SK-N-SH (cell line): ENCODE measurements around the gene NPC1.

ENCODE experiments used
- CHD2 ChIP-seq: fragments of 150-350 bp; IDR thresholded peaks from 2 replicates; pipeline ENCODE4 v1.6.1; 2018; ENCODE audit warnings: low read length; ENCODE audit not compliant: partially characterized antibody
- EP300 ChIP-seq, 2 experiments: IDR thresholded peaks; 2 replicates each; pipeline versions ENCODE4 v1.4.0 to v1.6.1; 2012; ENCODE audit warnings: borderline replicate concordance in 1 of 2, low read depth in 1 of 2, low read length in 1 of 2
- EZH2phosphoT487 ChIP-seq: fragments of 200-600 bp; sonication (generic); IDR thresholded peaks from 2 replicates; pipeline ENCODE4 v1.6.1; 2017; ENCODE audit warnings: low read depth, mixed run types, mild to moderate bottlenecking, antibody characterized with exemption, moderate library complexity, borderline replicate concordance
- FOXJ3 ChIP-seq: sonication (generic); formaldehyde crosslinking; IDR thresholded peaks from 2 replicates; pipeline ENCODE4 v1.5.1; 2020; ENCODE audit warnings: mild to moderate bottlenecking, missing genetic modification reagents
- MXI1 ChIP-seq: IDR thresholded peaks from 2 replicates; pipeline ENCODE4 v1.6.1; 2012; ENCODE audit warnings: mild to moderate bottlenecking, low read depth, low read length, improper control_type of control experiment
- POLR2AphosphoS5 ChIP-seq: IDR thresholded peaks from 2 replicates; pipeline ENCODE4 v1.6.1; 2012; ENCODE audit warnings: low read depth, low read length
- TEAD4 ChIP-seq: IDR thresholded peaks from 2 replicates; pipeline ENCODE4 v1.4.0; 2012; ENCODE audit warnings: mild to moderate bottlenecking, borderline replicate concordance; ENCODE audit not compliant: insufficient read depth
- TF ChIP-seq, protein P1 (sequence below): IDR thresholded peaks from 2 replicates; pipeline ENCODE4 v1.4.0; 2012; ENCODE audit warnings: low read depth, borderline replicate concordance
- TF ChIP-seq, protein P2 (sequence below): fragments of 200-600 bp; sonication (generic); IDR thresholded peaks from 2 replicates; pipeline ENCODE4 v1.6.1; 2017; ENCODE audit warnings: antibody characterized with exemption, mild to moderate bottlenecking, moderate library complexity
- TF ChIP-seq, protein P3 (sequence below): IDR thresholded peaks from 2 replicates; pipeline ENCODE4 v1.4.0; 2012; ENCODE audit warnings: low read depth, borderline replicate concordance
- TF ChIP-seq, protein P4 (sequence below): IDR thresholded peaks from 2 replicates; pipeline ENCODE4; 2012

DNA sequence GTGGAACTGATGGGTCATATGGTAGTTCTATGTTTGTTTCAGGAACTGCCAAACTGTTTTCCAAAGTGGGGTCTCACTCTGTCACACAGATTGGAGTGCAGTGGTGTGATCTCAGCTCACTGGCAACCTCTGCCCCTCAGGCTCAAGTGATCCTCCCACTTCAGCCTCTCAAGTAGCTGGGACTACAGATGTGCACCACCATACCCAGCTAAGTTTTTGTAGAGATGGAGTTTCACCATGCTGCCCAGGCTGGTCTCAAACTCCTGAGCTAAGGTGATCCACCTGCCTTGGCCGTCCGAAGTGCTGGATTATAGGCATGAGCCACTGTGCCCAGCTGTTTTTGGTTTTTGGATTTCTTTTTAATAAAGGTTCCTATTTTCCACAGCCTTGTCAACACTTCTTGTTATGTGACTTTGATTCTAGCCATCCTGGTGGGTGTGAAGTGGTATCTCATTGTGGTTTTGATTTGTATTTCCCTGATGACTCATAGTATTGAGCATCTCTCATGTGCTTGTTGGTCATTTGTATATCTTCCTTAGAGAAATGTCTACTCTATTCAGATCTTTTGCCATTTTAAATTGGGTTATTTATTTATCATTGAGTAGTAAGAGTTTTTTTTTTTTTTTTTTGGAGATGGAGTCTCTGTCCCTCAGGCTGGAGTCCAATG, 22.8 kb downstream of the NPC1 start:
- TF ChIP-seq, protein P1, sequence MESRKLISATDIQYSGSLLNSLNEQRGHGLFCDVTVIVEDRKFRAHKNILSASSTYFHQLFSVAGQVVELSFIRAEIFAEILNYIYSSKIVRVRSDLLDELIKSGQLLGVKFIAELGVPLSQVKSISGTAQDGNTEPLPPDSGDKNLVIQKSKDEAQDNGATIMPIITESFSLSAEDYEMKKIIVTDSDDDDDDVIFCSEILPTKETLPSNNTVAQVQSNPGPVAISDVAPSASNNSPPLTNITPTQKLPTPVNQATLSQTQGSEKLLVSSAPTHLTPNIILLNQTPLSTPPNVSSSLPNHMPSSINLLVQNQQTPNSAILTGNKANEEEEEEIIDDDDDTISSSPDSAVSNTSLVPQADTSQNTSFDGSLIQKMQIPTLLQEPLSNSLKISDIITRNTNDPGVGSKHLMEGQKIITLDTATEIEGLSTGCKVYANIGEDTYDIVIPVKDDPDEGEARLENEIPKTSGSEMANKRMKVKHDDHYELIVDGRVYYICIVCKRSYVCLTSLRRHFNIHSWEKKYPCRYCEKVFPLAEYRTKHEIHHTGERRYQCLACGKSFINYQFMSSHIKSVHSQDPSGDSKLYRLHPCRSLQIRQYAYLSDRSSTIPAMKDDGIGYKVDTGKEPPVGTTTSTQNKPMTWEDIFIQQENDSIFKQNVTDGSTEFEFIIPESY = no peak
- TF ChIP-seq, protein P2, sequence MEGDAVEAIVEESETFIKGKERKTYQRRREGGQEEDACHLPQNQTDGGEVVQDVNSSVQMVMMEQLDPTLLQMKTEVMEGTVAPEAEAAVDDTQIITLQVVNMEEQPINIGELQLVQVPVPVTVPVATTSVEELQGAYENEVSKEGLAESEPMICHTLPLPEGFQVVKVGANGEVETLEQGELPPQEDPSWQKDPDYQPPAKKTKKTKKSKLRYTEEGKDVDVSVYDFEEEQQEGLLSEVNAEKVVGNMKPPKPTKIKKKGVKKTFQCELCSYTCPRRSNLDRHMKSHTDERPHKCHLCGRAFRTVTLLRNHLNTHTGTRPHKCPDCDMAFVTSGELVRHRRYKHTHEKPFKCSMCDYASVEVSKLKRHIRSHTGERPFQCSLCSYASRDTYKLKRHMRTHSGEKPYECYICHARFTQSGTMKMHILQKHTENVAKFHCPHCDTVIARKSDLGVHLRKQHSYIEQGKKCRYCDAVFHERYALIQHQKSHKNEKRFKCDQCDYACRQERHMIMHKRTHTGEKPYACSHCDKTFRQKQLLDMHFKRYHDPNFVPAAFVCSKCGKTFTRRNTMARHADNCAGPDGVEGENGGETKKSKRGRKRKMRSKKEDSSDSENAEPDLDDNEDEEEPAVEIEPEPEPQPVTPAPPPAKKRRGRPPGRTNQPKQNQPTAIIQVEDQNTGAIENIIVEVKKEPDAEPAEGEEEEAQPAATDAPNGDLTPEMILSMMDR = no peak
- TF ChIP-seq POLR2AphosphoS5 (no peak), TEAD4 (no peak), CHD2 (no peak), EP300 (IDR thresholded peaks at IDR 0.05; ENCODE audit: borderline replicate concordance in 1 of 2, low read depth in 1 of 2, low read length in 1 of 2) (no peak), MXI1 (no peak), FOXJ3 (CRISPR knock-in tag) (no peak), EZH2phosphoT487 (no peak)
- TF ChIP-seq, protein P3, sequence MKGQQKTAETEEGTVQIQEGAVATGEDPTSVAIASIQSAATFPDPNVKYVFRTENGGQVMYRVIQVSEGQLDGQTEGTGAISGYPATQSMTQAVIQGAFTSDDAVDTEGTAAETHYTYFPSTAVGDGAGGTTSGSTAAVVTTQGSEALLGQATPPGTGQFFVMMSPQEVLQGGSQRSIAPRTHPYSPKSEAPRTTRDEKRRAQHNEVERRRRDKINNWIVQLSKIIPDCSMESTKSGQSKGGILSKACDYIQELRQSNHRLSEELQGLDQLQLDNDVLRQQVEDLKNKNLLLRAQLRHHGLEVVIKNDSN = no peak
- TF ChIP-seq, protein P4, sequence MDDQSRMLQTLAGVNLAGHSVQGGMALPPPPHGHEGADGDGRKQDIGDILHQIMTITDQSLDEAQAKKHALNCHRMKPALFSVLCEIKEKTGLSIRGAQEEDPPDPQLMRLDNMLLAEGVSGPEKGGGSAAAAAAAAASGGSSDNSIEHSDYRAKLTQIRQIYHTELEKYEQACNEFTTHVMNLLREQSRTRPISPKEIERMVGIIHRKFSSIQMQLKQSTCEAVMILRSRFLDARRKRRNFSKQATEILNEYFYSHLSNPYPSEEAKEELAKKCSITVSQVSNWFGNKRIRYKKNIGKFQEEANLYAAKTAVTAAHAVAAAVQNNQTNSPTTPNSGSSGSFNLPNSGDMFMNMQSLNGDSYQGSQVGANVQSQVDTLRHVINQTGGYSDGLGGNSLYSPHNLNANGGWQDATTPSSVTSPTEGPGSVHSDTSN = no peak
